Activated CD4-positive, alpha-beta memory T cell treated with anti-CD3 and anti-CD28 coated beads for 36 hours (primary cell): ENCODE results near the gene AP1B1. TPM values are rescaled to one million over a fixed set of nuclear protein-coding genes. Genes with fewer than 3 reads are reported as not detected.

Source experiments
- CTCF ChIA-PET: fragments of 350-600 bp; sonication (Branson Sonifier 250); formaldehyde crosslinking; loops from one replicate; lab custom pipeline; 2021; ENCODE audit warnings: antibody characterized with exemption, inconsistent platforms; lab: Charles Lee
- POLR2A ChIA-PET: fragments of 350-600 bp; sonication (Branson Sonifier 250); formaldehyde crosslinking; loops from one replicate; lab custom pipeline; 2021; ENCODE audit warnings: antibody characterized with exemption; lab: Charles Lee
- DNase-seq: peaks from one replicate; pipeline ENCODE4 v3.0.0-alpha.2; 2020
- H3K27ac Mint-ChIP-seq: one replicate; pipeline ENCODE4 v1.8.0; 2021; ENCODE audit warnings: mixed read lengths
- H3K27me3 Mint-ChIP-seq: one replicate; pipeline ENCODE4 v1.8.0; 2021; ENCODE audit warnings: mixed read lengths
- H3K36me3 Mint-ChIP-seq: one replicate; pipeline ENCODE4 v1.8.0; 2021; ENCODE audit warnings: mixed read lengths
- H3K4me1 Mint-ChIP-seq: one replicate; pipeline ENCODE4 v1.8.0; 2021; ENCODE audit warnings: low read depth, mixed read lengths
- H3K4me3 Mint-ChIP-seq: one replicate; pipeline ENCODE4 v1.8.0; 2021; ENCODE audit warnings: mild to moderate bottlenecking, mixed read lengths
- H3K9me3 Mint-ChIP-seq: one replicate; pipeline ENCODE4 v1.8.0; 2021; ENCODE audit warnings: mixed read lengths
- intact Hi-C: fragments of 100-400 bp; cut with micrococcal nuclease; formaldehyde crosslinking; loops from one replicate; pipeline ENCODE4 v1.15.1; 2023
- total RNA-seq, 2 experiments: library from RNA; stranded (reverse); gene quantifications; one replicate each; pipeline ENCODE4 v1.2.3, GENCODE V29; 2021

The AP1B1 gene
- total RNA-seq, 2 experiments from 2014 or later, result 59.9 to 65.2 TPM

GRCh38 chr22:29335656-29336055 is 52.7 kb downstream of the AP1B1 start:
- H3K9me3 Mint-ChIP-seq, result no peaks in the 10 kb centered on the region
- H3K4me1 Mint-ChIP-seq, result no peaks in the 10 kb centered on the region
- intact Hi-C loops, result no loop called here
- ChIA-PET POLR2A (no interaction called here), CTCF (no interaction called here)
- H3K27me3 Mint-ChIP-seq, result no peaks in the 10 kb centered on the region
- H3K27ac Mint-ChIP-seq, result no peak overlapping the region
- DNase-seq, result no peak
- H3K4me3 Mint-ChIP-seq, result no peak overlapping the region
- H3K36me3 Mint-ChIP-seq, result peaks cover 17% of the 10 kb centered on the region

DNA sequence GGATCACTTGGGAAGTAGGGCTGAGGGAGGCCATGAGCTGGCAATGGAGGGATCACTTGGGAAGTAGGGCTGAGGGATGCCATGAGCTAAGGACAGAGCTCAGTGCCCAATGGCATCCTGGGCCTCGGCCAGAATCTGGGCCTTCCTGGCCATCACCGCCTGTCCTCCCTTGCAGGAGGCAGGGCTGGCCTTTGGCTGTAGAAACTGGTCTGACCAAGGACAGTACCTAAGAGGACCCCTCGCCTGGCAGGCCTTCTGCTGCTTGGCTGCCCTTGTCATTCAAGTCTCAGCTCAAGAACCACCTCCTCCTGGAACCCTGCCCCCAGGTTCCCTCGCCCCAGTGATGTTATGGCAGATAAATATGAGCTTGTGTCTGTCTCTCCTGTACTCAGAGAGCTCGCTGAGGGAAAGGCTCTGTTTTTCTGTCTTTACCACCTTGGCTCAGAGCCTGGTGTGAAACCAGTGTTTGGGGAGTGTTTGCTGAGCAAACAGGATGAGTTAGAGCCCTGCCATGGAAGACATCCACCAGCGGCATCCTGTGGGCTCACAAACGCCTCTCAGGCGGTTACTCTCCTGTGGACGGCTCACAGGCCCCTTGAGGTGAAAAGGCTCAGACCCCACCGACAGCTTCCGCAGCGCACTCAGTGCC is 53.5 kb downstream of the AP1B1 start:
- peaks cover 17% of the 10 kb centered on the region for H3K36me3 Mint-ChIP-seq
- H3K4me3 Mint-ChIP-seq, result no peak overlapping the region
- H3K27ac Mint-ChIP-seq, result no peak overlapping the region
- H3K4me1 Mint-ChIP-seq, result no peaks in the 10 kb centered on the region
- DNase-seq, result no peak
- CTCF ChIA-PET, result no interaction called here
- no peaks in the 10 kb centered on the region for H3K27me3 Mint-ChIP-seq
- POLR2A ChIA-PET, result no interaction called here
- H3K9me3 Mint-ChIP-seq, result no peaks in the 10 kb centered on the region
- intact Hi-C loops, result no loop called here

- H3K27me3 Mint-ChIP-seq, result no peaks in the 10 kb centered on the region
- DNase-seq, result no peak
- no peaks in the 10 kb centered on the region for H3K4me1 Mint-ChIP-seq
- no peak overlapping the region for H3K4me3 Mint-ChIP-seq
- intact Hi-C loops, result no loop called here
- H3K36me3 Mint-ChIP-seq, result peaks cover 15% of the 10 kb centered on the region
- ChIA-PET POLR2A (no interaction called here), CTCF (no interaction called here)
- H3K9me3 Mint-ChIP-seq, result no peaks in the 10 kb centered on the region
- no peak overlapping the region for H3K27ac Mint-ChIP-seq
Measured at GRCh38 chr22:29334148-29334547, 54.2 kb downstream of the AP1B1 start.

DNA sequence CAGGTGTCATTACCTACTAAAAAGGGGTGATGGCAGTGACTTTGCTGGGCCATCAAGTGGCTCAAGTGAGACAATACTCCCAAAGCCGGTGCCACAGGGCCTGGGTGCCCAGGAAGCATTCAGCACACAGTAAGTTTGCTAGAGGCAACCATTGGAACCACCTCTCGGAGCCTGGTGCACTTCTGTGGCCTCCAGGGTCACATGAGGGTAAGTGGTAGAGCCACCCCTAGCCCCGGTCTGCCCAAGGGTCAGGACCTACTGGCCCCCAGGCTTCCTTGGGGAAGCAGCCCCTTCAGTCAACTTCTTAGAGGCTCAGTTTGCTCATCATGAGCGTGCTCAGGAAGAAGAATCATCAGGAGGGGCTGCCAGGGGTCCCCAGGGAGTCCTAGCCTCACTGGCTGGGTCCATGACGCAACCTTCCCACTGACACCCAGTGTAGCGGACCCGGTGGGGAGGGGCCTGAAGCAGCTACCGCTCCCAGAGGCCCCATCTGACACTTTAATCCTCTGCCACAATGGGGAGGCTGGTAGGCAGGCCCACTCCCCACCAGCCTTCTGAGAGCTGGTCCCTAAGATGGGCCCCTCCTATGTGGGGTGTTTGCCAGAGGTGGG is 55.4 kb downstream of the AP1B1 start:
- no peak overlapping the region for H3K27ac Mint-ChIP-seq
- no peaks in the 10 kb centered on the region for H3K27me3 Mint-ChIP-seq
- intact Hi-C loops, result no loop called here
- peaks cover 6% of the 10 kb centered on the region for H3K36me3 Mint-ChIP-seq
- no peak overlapping the region for H3K4me3 Mint-ChIP-seq
- POLR2A ChIA-PET, result no interaction called here
- DNase-seq, result no peak
- no peaks in the 10 kb centered on the region for H3K9me3 Mint-ChIP-seq
- no peaks in the 10 kb centered on the region for H3K4me1 Mint-ChIP-seq
- CTCF ChIA-PET, result no interaction called here

GRCh38 chr22:29331658-29332300 is 56.6 kb downstream of the AP1B1 start:
- intact Hi-C loops, result no loop called here
- ChIA-PET POLR2A (no interaction called here), CTCF (interaction anchor here (1.4 kb wide), 1 partner anchor 86 kb away, joined by 3 read pairs; no protein-coding TSS in a partner anchor)
- Mint-ChIP-seq H3K4me3 (no peak overlapping the region), H3K4me1 (no peaks in the 10 kb centered on the region), H3K36me3 (peaks cover 3% of the 10 kb centered on the region), H3K27me3 (no peaks in the 10 kb centered on the region), H3K9me3 (no peaks in the 10 kb centered on the region), H3K27ac (no peak overlapping the region)
- DNase-seq, result no peak

- CTCF ChIA-PET, result interaction anchor here (1.4 kb wide), 1 partner anchor 86 kb away, joined by 3 read pairs; no protein-coding TSS in a partner anchor
- POLR2A ChIA-PET, result no interaction called here
- intact Hi-C loops, result no loop called here
- Mint-ChIP-seq H3K9me3 (no peaks in the 10 kb centered on the region), H3K27me3 (no peaks in the 10 kb centered on the region), H3K4me1 (no peaks in the 10 kb centered on the region), H3K4me3 (no peak overlapping the region), H3K36me3 (peaks cover 6% of the 10 kb centered on the region), H3K27ac (no peak overlapping the region)
- DNase-seq, result no peak
Measured at GRCh38 chr22:29331213-29331612, 57.2 kb downstream of the AP1B1 start.

DNA sequence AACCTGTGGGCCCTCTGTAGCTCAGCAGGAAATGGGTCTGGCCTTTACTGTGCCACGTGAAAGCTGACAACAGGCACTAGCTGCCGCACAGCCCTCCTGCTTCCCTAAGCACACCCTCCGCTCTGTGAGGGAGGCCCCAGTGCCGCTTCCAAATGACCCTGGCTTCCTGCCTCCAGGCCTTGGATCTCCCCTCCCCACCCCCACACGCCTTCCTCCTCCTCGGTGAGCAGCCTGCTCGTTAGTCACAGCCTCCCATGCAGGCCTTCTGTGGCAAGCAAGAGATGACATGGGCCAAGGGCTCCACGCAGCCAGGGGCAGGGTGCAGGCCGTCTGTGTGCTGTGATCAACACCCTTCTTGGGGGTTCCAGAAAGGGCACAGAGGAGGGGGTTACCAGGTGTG is 57.6 kb downstream of the AP1B1 start:
- Mint-ChIP-seq H3K9me3 (no peaks in the 10 kb centered on the region), H3K27ac (no peak overlapping the region), H3K36me3 (peaks cover 6% of the 10 kb centered on the region), H3K4me1 (no peaks in the 10 kb centered on the region), H3K27me3 (no peaks in the 10 kb centered on the region), H3K4me3 (no peak overlapping the region)
- DNase-seq, result no peak
- intact Hi-C loops, result no loop called here
- CTCF ChIA-PET, result no interaction called here
- POLR2A ChIA-PET, result no interaction called here

- no peak for DNase-seq
- CTCF ChIA-PET, result no interaction called here
- POLR2A ChIA-PET, result no interaction called here
- H3K9me3 Mint-ChIP-seq, result no peaks in the 10 kb centered on the region
- no peak overlapping the region for H3K4me3 Mint-ChIP-seq
- H3K4me1 Mint-ChIP-seq, result no peaks in the 10 kb centered on the region
- no peaks in the 10 kb centered on the region for H3K27me3 Mint-ChIP-seq
- no peak overlapping the region for H3K27ac Mint-ChIP-seq
- H3K36me3 Mint-ChIP-seq, result peaks cover 6% of the 10 kb centered on the region
- intact Hi-C loops, result no loop called here
Measured at GRCh38 chr22:29330291-29330690, 58.1 kb downstream of the AP1B1 start.

DNA sequence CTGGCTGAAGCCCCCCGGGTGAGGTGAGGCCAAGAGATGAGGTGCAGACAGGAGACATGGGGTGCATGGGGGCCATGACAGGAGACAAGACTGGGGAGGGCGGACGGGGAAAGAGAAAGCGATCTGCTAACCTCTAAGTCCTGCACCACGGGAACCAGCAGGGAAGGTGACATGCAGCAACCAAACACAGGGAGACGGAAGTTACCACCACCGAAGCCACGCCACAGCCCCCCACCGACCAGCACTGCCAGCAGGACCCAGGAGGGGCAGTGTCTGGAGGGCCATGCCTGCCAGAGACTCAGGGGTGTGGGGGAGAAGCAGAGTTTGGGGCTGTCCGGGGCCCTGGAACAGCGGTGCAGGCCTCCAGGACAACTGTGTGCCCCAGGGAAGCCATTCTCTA is 58.8 kb downstream of the AP1B1 start:
- CTCF ChIA-PET, result no interaction called here
- intact Hi-C loops, result no loop called here
- no peak overlapping the region for H3K4me3 Mint-ChIP-seq
- no peak overlapping the region for H3K27ac Mint-ChIP-seq
- no peaks in the 10 kb centered on the region for H3K27me3 Mint-ChIP-seq
- peaks cover 6% of the 10 kb centered on the region for H3K36me3 Mint-ChIP-seq
- no peak for DNase-seq
- POLR2A ChIA-PET, result no interaction called here
- no peaks in the 10 kb centered on the region for H3K9me3 Mint-ChIP-seq
- no peaks in the 10 kb centered on the region for H3K4me1 Mint-ChIP-seq

DNA sequence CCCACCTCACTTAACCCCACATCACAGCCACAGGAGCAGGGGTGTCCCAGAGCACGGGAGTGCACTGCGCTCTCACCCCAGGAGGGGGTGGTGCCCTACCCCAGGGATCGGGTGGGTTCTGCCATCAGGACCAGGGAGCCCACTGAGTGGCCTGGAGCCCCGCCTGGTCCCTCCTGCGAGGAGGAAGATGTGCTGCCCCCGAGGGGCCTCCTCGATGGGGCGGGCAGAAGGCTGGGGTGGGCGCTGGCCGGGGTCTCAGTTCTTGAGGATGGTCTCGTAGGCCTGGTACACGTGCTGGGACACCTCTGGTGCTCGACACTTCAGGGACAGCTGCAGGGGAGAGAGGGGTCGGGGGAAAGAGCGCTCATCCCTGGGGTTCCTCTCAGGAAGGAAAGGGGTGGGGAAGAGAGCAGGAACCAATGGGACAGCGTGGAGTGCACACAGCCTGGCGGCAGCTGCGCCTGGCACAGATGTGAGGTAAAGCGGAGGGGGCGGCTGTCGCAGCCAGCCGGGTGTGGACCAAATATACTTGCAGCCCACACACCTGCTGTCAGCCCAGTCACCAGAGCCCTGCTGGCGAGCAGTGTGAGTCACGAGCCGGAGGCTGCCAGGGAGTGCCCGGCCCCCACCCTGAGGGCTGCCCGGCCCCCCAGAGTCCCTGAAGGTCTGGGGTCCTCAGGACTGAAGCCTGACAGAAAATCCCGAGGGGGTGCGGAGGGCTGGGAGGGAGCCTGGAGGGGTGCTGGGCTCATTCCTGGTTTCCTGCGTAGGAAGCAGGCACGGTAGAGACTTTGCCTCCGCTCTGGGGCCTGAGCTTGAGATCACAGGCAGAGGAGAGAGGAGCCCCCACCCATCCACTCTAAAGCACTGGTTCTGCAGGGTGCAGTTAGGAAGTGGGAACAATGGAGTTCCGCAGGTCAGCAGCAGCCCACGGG is 59.5 kb downstream of the AP1B1 start:
- Mint-ChIP-seq H3K27me3 (no peaks in the 10 kb centered on the region), H3K4me3 (no peak overlapping the region), H3K4me1 (no peaks in the 10 kb centered on the region), H3K36me3 (peaks cover 6% of the 10 kb centered on the region), H3K9me3 (no peaks in the 10 kb centered on the region), H3K27ac (no peak overlapping the region)
- POLR2A ChIA-PET, result no interaction called here
- DNase-seq, result no peak
- CTCF ChIA-PET, result no interaction called here
- intact Hi-C loops, result no loop called here

- H3K4me3 Mint-ChIP-seq, result no peak overlapping the region
- no peak overlapping the region for H3K27ac Mint-ChIP-seq
- DNase-seq, result no peak
- H3K36me3 Mint-ChIP-seq, result peaks cover 6% of the 10 kb centered on the region
- ChIA-PET CTCF (no interaction called here), POLR2A (no interaction called here)
- intact Hi-C loops, result no loop called here
- no peaks in the 10 kb centered on the region for H3K9me3 Mint-ChIP-seq
- H3K4me1 Mint-ChIP-seq, result no peaks in the 10 kb centered on the region
- H3K27me3 Mint-ChIP-seq, result no peaks in the 10 kb centered on the region
Measured at GRCh38 chr22:29328055-29328454, 60.3 kb downstream of the AP1B1 start.

DNA sequence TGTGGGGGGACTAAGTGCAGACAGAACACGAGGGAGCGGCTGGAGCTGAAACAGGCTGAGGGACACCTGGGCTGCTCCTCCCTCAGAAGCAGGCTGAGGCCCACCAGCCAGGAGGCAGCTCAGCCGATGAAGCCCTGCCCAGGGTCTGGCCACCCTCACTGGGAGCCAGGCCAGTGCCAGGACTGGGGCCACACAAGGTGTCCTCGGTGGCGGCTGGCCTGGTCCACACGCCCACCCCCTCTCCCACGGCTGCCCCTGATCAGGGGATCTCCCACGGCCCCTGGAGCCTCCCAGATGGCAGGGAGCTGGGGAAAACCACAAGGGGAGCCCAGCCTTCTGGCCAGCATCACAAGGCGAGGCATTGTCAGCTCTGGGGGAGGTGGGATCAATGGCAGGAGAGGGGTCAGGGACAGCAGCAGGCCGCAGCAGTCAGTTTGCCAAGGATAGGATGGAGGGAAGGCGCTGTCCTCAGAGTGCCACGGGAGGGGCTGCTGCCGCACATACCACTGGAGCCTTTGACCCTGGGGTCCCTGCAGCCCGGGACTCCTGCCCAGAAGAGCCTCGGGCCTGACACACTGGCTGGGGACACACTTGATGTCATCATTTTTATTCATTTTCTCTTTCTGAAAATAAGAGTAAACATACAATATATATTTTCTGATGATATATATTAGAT is 61.1 kb downstream of the AP1B1 start:
- ChIA-PET POLR2A (no interaction called here), CTCF (no interaction called here)
- H3K9me3 Mint-ChIP-seq, result no peaks in the 10 kb centered on the region
- DNase-seq, result no peak
- peaks cover 6% of the 10 kb centered on the region for H3K36me3 Mint-ChIP-seq
- H3K27ac Mint-ChIP-seq, result no peak overlapping the region
- intact Hi-C loops, result no loop called here
- no peaks in the 10 kb centered on the region for H3K27me3 Mint-ChIP-seq
- H3K4me1 Mint-ChIP-seq, result no peaks in the 10 kb centered on the region
- H3K4me3 Mint-ChIP-seq, result no peak overlapping the region
